ENCODE data around the gene RNU6-1. TPM values are rescaled to one million over a fixed set of nuclear protein-coding genes. Genes with fewer than 3 reads are reported as not detected.

RNU6-1 gene
- total RNA-seq, 1 donor from 2014 or later: not detected

GRCh38 chr15:67801926-67802914, 37.6 kb downstream of the RNU6-1 start:
- H3K9me3 Mint-ChIP-seq: no peaks in the 10 kb centered on the region
- H3K36me3 Mint-ChIP-seq (ENCODE audit: low read depth): no peaks in the 10 kb centered on the region
- H3K4me1 Mint-ChIP-seq: peaks cover 17% of the 10 kb centered on the region
- no peak overlapping the region for H3K4me3 Mint-ChIP-seq
- no peak overlapping the region for H3K27ac Mint-ChIP-seq (ENCODE audit: unreplicated experiment)
- no peaks in the 10 kb centered on the region for H3K27me3 Mint-ChIP-seq (ENCODE audit: low read depth)
- TF ChIP-seq CTCF (conservative IDR thresholded peaks at IDR 0.05): no peak
- no peak for DNase-seq (ENCODE audit: low read depth, low spot score)

GRCh38 chr15:67801142-67801541, 38.7 kb downstream of the RNU6-1 start:
- Mint-ChIP-seq H3K4me1 (peaks cover 17% of the 10 kb centered on the region), H3K27me3 (ENCODE audit: low read depth) (no peaks in the 10 kb centered on the region), H3K4me3 (no peak overlapping the region), H3K27ac (ENCODE audit: unreplicated experiment) (no peak overlapping the region), H3K36me3 (ENCODE audit: low read depth) (peaks cover under 1% of the 10 kb centered on the region), H3K9me3 (no peaks in the 10 kb centered on the region)
- DNase-seq (ENCODE audit: low read depth, low spot score): no peak
- TF ChIP-seq CTCF (conservative IDR thresholded peaks at IDR 0.05): no peak

GRCh38 chr15:67799801-67800205, 40.0 kb downstream of the RNU6-1 start:
- no peak for TF ChIP-seq CTCF (conservative IDR thresholded peaks at IDR 0.05)

GRCh38 chr15:67796196-67797127, 43.4 kb downstream of the RNU6-1 start:
- DNase-seq (ENCODE audit: low read depth, low spot score): no peak
- H3K36me3 Mint-ChIP-seq (ENCODE audit: low read depth): peaks cover 9% of the 10 kb centered on the region
- no peak for TF ChIP-seq CTCF (conservative IDR thresholded peaks at IDR 0.05)

More at GRCh38 chr15:67799801-67800205, 40.0 kb downstream of the RNU6-1 start:
- no peak overlapping the region for H3K27ac Mint-ChIP-seq (ENCODE audit: unreplicated experiment)
- H3K9me3 Mint-ChIP-seq: peaks cover 9% of the 10 kb centered on the region
- H3K36me3 Mint-ChIP-seq (ENCODE audit: low read depth): peaks cover 6% of the 10 kb centered on the region
- H3K4me3 Mint-ChIP-seq: no peak overlapping the region
- peaks cover 8% of the 10 kb centered on the region for H3K4me1 Mint-ChIP-seq
- no peak for DNase-seq (ENCODE audit: low read depth, low spot score)
- H3K27me3 Mint-ChIP-seq (ENCODE audit: low read depth): no peaks in the 10 kb centered on the region

GRCh38 chr15:67794832-67795574, 44.8 kb downstream of the RNU6-1 start:
- no peak for DNase-seq (ENCODE audit: low read depth, low spot score)
- Mint-ChIP-seq H3K27me3 (ENCODE audit: low read depth) (no peaks in the 10 kb centered on the region), H3K4me1 (no peaks in the 10 kb centered on the region), H3K4me3 (no peak overlapping the region), H3K9me3 (peaks cover 9% of the 10 kb centered on the region), H3K36me3 (ENCODE audit: low read depth) (peaks cover 9% of the 10 kb centered on the region), H3K27ac (ENCODE audit: unreplicated experiment) (no peak overlapping the region)
- no peak for TF ChIP-seq CTCF (conservative IDR thresholded peaks at IDR 0.05)

More at GRCh38 chr15:67796196-67797127, 43.4 kb downstream of the RNU6-1 start:
- Mint-ChIP-seq H3K9me3 (peaks cover 9% of the 10 kb centered on the region), H3K4me3 (no peak overlapping the region), H3K27me3 (ENCODE audit: low read depth) (no peaks in the 10 kb centered on the region), H3K4me1 (no peaks in the 10 kb centered on the region), H3K27ac (ENCODE audit: unreplicated experiment) (no peak overlapping the region)
